Measurements from ENCODE around the gene ATP6V1G1.

DNA sequence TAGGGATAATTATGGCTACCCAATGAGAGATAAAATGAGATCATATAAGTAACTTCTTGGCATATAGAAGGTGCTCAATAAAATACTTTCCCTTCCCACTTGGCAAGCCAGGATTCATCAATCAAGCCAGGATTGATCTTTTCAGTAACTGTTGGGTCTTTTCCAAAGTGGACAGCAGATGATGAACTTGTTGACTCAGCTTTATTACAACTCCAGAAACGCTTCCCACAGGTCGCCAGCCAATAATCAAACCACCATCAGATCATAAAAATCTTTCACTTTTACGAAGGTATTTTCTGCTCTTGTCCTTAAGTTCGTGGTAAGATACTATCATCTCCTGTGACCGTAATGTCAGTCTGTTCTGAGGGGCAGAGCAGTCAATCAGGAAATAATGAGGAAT lies 42.5 kb upstream of the ATP6V1G1 start:
- TF ChIP-seq, protein P1, sequence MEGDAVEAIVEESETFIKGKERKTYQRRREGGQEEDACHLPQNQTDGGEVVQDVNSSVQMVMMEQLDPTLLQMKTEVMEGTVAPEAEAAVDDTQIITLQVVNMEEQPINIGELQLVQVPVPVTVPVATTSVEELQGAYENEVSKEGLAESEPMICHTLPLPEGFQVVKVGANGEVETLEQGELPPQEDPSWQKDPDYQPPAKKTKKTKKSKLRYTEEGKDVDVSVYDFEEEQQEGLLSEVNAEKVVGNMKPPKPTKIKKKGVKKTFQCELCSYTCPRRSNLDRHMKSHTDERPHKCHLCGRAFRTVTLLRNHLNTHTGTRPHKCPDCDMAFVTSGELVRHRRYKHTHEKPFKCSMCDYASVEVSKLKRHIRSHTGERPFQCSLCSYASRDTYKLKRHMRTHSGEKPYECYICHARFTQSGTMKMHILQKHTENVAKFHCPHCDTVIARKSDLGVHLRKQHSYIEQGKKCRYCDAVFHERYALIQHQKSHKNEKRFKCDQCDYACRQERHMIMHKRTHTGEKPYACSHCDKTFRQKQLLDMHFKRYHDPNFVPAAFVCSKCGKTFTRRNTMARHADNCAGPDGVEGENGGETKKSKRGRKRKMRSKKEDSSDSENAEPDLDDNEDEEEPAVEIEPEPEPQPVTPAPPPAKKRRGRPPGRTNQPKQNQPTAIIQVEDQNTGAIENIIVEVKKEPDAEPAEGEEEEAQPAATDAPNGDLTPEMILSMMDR (IDR thresholded peaks at IDR 0.05; ENCODE audit: poor library complexity, severe bottlenecking): no peak
- no peak for TF ChIP-seq EP300 (conservative IDR thresholded peaks at IDR 0.05; ENCODE audit: poor library complexity, severe bottlenecking)
- TF ChIP-seq TAF1 (IDR thresholded peaks at IDR 0.05; ENCODE audit: low read depth): no peak
- no peak for TF ChIP-seq EZH2 (IDR thresholded peaks at IDR 0.05; ENCODE audit: borderline replicate concordance, insufficient read depth, low read length, poor library complexity, severe bottlenecking)
- TF ChIP-seq POLR2AphosphoS5 (IDR thresholded peaks at IDR 0.05): no peak

All from neural cell (in vitro differentiated cells).